Activated T-helper 1 cell treated with anti-CD3 and anti-CD28 coated beads, Interleukin-12 subunit alpha, Interleukin-12 subunit beta, Interleukin-2, Interleukin-4 antibody, amounts not matched to agents 30 ng/mL and 10 ng/mL and 1 ng/mL, durations not matched to agents 14 hours and 24 hours and 36 hours (primary cell): ENCODE results near the gene NLRP10. TPM values are rescaled to one million over a fixed set of nuclear protein-coding genes. Genes with fewer than 3 reads are reported as not detected.

Experiments used
- DNase-seq: peaks from one replicate; pipeline ENCODE4 v3.0.0; 2021; ENCODE audit warnings: low spot score
- H3K27ac Mint-ChIP-seq: one replicate; pipeline ENCODE4 v1.8.0; 2021; ENCODE audit warnings: mild to moderate bottlenecking, mixed read lengths
- H3K27me3 Mint-ChIP-seq: one replicate; pipeline ENCODE4 v1.8.0; 2022; ENCODE audit warnings: mild to moderate bottlenecking, moderate library complexity, mixed read lengths; ENCODE audit not compliant: insufficient read depth
- H3K36me3 Mint-ChIP-seq: one replicate; pipeline ENCODE4 v1.8.0; 2021; ENCODE audit warnings: low read depth, mixed read lengths
- H3K4me1 Mint-ChIP-seq: one replicate; pipeline ENCODE4 v1.8.0; 2021; ENCODE audit warnings: low read depth, mixed read lengths
- H3K4me3 Mint-ChIP-seq: one replicate; pipeline ENCODE4 v1.8.0; 2021; ENCODE audit warnings: mild to moderate bottlenecking, moderate library complexity, mixed read lengths
- H3K9me3 Mint-ChIP-seq: one replicate; pipeline ENCODE4 v1.8.0; 2021; ENCODE audit warnings: mixed read lengths
- intact Hi-C: fragments of 100-400 bp; cut with micrococcal nuclease; formaldehyde crosslinking; loops from one replicate; pipeline ENCODE4 v1.15.1; 2024
- total RNA-seq: library from RNA; stranded (reverse); gene quantifications from 2 replicates; pipeline ENCODE4 v1.2.3, GENCODE V29; 2022

NLRP10 gene
- total RNA-seq, 1 donor from 2014 or later: not detected

- intact Hi-C loops: no loop called here
- no peak for DNase-seq
- peaks cover 2% of the 10 kb centered on the region for H3K27me3 Mint-ChIP-seq
- no peaks in the 10 kb centered on the region for H3K4me1 Mint-ChIP-seq
- H3K4me3 Mint-ChIP-seq: no peak overlapping the region
- H3K9me3 Mint-ChIP-seq: no peaks in the 10 kb centered on the region
- H3K27ac Mint-ChIP-seq: no peak overlapping the region
- no peaks in the 10 kb centered on the region for H3K36me3 Mint-ChIP-seq
These were observed 47.1 kb downstream of the NLRP10 start for GRCh38 chr11:7918141-7918540.

Other genes with a start within 250 kb of the NLRP10 start
- not detected in 2 replicates for gene OR5P2, start 168.5 kb downstream of the NLRP10 start, total RNA-seq
- gene OR5P3, start 134.6 kb downstream of the NLRP10 start, total RNA-seq: not detected in 2 replicates
- not detected in 2 replicates for gene OR10A6, start 34.2 kb downstream of the NLRP10 start, total RNA-seq
- gene OR10A3, start 23.7 kb downstream of the NLRP10 start, total RNA-seq: not detected in 2 replicates
- gene EIF3F, start 21.9 kb upstream of the NLRP10 start, total RNA-seq: 210 and 214 TPM in 2 replicates
- 0.24 and 0.29 TPM in 2 replicates for gene TUB, start 115.8 kb upstream of the NLRP10 start, total RNA-seq
- gene RIC3, start 203.6 kb upstream of the NLRP10 start, total RNA-seq: 4.7 and 7.4 TPM in 2 replicates